DND-41 (cell line): ENCODE measurements around the gene SH3BGRL3.

Experiments used
- EZH2 ChIP-seq: IDR thresholded peaks from 3 replicates; pipeline ENCODE4 v1.6.1; 2012; ENCODE audit warnings: borderline replicate concordance, low read depth, mild to moderate bottlenecking, moderate library complexity, low read length, inconsistent platforms; ENCODE audit not compliant: severe bottlenecking
- TF ChIP-seq, protein P1 (sequence below): IDR thresholded peaks from 2 replicates; pipeline ENCODE4 v1.5.1; 2012; ENCODE audit warnings: borderline replicate concordance, low read length, moderate library complexity, mild to moderate bottlenecking; ENCODE audit not compliant: poor library complexity, severe bottlenecking; ENCODE audit errors: extremely low read depth

DNA sequence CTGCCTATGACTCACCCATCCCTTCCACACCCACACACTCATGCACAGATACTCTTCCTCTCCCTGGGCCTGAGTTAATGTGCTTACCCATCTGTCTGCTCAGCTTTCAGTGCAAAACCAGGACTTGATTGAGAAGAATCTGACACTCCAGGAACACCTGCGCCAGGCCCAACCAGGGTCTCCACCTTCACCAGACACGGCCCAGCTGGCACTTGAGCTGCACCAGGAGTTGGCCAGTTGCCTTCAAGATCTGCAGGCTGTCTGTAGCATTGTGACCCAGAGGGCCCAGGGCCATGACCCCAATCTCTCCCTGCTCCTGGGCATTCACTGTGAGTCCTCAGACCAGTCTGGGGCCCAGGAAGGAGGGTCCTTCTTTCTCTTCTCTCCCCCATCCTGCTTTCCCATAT, 3.5 kb upstream of the SH3BGRL3 start:
- TF ChIP-seq, protein P1, sequence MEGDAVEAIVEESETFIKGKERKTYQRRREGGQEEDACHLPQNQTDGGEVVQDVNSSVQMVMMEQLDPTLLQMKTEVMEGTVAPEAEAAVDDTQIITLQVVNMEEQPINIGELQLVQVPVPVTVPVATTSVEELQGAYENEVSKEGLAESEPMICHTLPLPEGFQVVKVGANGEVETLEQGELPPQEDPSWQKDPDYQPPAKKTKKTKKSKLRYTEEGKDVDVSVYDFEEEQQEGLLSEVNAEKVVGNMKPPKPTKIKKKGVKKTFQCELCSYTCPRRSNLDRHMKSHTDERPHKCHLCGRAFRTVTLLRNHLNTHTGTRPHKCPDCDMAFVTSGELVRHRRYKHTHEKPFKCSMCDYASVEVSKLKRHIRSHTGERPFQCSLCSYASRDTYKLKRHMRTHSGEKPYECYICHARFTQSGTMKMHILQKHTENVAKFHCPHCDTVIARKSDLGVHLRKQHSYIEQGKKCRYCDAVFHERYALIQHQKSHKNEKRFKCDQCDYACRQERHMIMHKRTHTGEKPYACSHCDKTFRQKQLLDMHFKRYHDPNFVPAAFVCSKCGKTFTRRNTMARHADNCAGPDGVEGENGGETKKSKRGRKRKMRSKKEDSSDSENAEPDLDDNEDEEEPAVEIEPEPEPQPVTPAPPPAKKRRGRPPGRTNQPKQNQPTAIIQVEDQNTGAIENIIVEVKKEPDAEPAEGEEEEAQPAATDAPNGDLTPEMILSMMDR = no peak
- no peak for TF ChIP-seq EZH2
